H1 (cell line): ENCODE measurements around the gene FAHD1. TPM values are rescaled to one million over a fixed set of nuclear protein-coding genes. Genes with fewer than 3 reads are reported as not detected.

Experiments
- GTF2F1 ChIP-seq: IDR thresholded peaks from 2 replicates; pipeline ENCODE4 v1.6.1; 2012; ENCODE audit warnings: low read depth, low read length, improper control_type of control experiment, borderline replicate concordance
- MAFK ChIP-seq: IDR thresholded peaks from 2 replicates; pipeline ENCODE4 v1.6.1; 2012; ENCODE audit warnings: low read depth, mild to moderate bottlenecking, improper control_type of control experiment, low read length
- SIN3A ChIP-seq, 2 experiments: IDR thresholded peaks in 1 of 2; conservative IDR thresholded peaks in 1 of 2; 2 replicates each; pipeline ENCODE4 v1.6.1; 2011 to 2012; ENCODE audit warnings: low read length in 2 of 2, improper control_type of control experiment in 1 of 2, low read depth in 1 of 2, mild to moderate bottlenecking in 1 of 2
- SP1 ChIP-seq: IDR thresholded peaks from 2 replicates; pipeline ENCODE4 v1.6.1; 2011; ENCODE audit warnings: low read depth, low read length
- polyA plus RNA-seq, 7 experiments: library from polyadenylated mRNA; depleted of rRNA in 3 of 7; stranded (reverse) in 5 of 7; unstranded in 2 of 7; fragments of >200 nt in 5 of 7; fragments of 200-250 nt in 2 of 7; gene quantifications; 1 replicate in 5 of 7; 2 replicates in 1 of 7; 4 replicates in 1 of 7; pipeline versions ENCODE4 v1.2.1 to v1.2.3, GENCODE V29; 2011 to 2013; ENCODE audit warnings: missing spikeins in 2 of 7, mixed read lengths in 2 of 7
- total RNA-seq: library from RNA; stranded (reverse); fragmentation: NEBNext Ultra II Directional; extraction: Animal tissue kit (Norgen Biotek cat#: 25700); gene quantifications from 2 replicates; pipeline ENCODE4 v1.2.1, GENCODE V29; 2021
- TF ChIP-seq, protein P1 (sequence below): IDR thresholded peaks from 2 replicates; pipeline ENCODE4 v1.6.1; 2012; ENCODE audit warnings: inconsistent platforms

The FAHD1 gene
- total and polyA plus RNA-seq, 2 of the 8 experiments (the other 6 are each of a cell fraction or from before 2014, with no cell fraction given): 20.4 to 31.9 TPM

DNA sequence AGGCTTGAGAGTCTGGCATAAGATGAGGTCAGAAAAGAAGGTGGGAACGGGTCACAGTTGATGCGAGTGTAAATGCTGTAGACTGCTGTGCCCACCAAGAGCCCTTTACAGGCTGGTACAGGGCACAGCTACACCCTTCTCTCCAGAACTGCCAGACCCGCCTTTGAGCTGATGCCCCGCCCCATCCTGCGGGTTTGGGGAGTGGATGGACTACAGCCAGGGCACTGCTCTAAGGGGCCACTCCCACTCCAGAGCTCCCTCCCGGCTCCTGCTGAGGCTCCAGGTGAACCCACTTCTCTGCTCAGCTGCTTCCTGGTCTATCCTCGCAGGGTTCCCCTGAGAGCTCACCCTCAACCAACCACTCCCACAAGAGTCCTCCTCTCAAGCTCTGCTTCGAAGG lies 32.6 kb downstream of the FAHD1 start (continued):
- TF ChIP-seq, protein P1, sequence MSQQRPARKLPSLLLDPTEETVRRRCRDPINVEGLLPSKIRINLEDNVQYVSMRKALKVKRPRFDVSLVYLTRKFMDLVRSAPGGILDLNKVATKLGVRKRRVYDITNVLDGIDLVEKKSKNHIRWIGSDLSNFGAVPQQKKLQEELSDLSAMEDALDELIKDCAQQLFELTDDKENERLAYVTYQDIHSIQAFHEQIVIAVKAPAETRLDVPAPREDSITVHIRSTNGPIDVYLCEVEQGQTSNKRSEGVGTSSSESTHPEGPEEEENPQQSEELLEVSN: no peak
- no peak for TF ChIP-seq MAFK
- no peak for TF ChIP-seq GTF2F1
- TF ChIP-seq SIN3A (conservative IDR thresholded peaks at IDR 0.05 in 1 of 2, IDR thresholded peaks at IDR 0.05 in 1 of 2; ENCODE audit: low read depth in 1 of 2, low read length in 2 of 2): no peak
- no peak for TF ChIP-seq SP1
